SK-N-MC (cell line): ENCODE measurements around the gene CXXC5.

Source experiments
- EZH2 ChIP-seq: fragments of 200-600 bp; sonication (generic); IDR thresholded peaks from one replicate; pipeline ENCODE4 v1.6.1; 2017; ENCODE audit warnings: antibody characterized with exemption
- FOXP2 ChIP-seq: optimal IDR thresholded peaks from 2 replicates; pipeline ENCODE3; 2011; ENCODE audit warnings: mild to moderate bottlenecking, moderate library complexity; ENCODE audit not compliant: insufficient read depth; ENCODE audit errors: extremely low read length, control extremely low read depth
- POLR2AphosphoS5 ChIP-seq: IDR thresholded peaks from 2 replicates; pipeline ENCODE4 v1.6.1; 2012; ENCODE audit warnings: mild to moderate bottlenecking, low read depth, low read length, borderline replicate concordance

- TF ChIP-seq EZH2 = no peak
- no peak for TF ChIP-seq POLR2AphosphoS5
- TF ChIP-seq FOXP2 = no peak
Measured at GRCh38 chr5:139705191-139705590, 57.0 kb downstream of the CXXC5 start.
